B cell (primary cell): ENCODE data around the gene DNTT.

ENCODE experiments used
- CTCF ChIP-seq: fragments of 200-600 bp; IDR thresholded peaks from one replicate; pipeline ENCODE4 v1.8.0; 2022; ENCODE audit warnings: antibody characterized with exemption, mild to moderate bottlenecking
- EZH2 ChIP-seq: IDR thresholded peaks from 2 replicates; pipeline ENCODE4 v1.6.1; 2012; ENCODE audit warnings: borderline replicate concordance, low read depth, mild to moderate bottlenecking, moderate library complexity, low read length; ENCODE audit not compliant: insufficient read depth, poor library complexity, severe bottlenecking

DNA sequence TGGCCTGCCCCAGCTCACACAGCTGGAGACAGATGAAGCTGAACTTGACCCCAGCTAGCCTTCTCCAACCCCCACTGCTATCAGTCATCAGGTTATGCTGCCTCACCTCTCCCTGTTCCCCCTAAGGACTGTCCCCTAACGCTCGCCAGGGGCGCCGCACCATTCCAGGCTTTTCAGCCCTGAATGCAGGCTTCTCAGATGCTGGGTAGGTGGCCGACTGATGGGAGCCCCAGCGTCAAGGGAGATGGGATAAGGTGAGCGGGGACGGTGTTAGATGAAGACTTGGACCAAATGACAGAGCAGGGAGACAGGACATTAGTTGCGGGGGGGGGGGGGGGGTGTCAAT is 70.4 kb downstream of the DNTT start:
- TF ChIP-seq CTCF (no peak), EZH2 (no peak)
